HepG2 (cell line): ENCODE measurements around the gene WDR48. TPM values are rescaled to one million over a fixed set of nuclear protein-coding genes. Genes with fewer than 3 reads are reported as not detected.

Experiments used
- MBNL3 ChIP-seq: fragments of 250-450 bp; sonication (Bioruptor Pico); conservative IDR thresholded peaks from 2 replicates; pipeline ENCODE4 v1.8.0; 2022; ENCODE audit warnings: mild to moderate bottlenecking, inconsistent platforms
- TEAD3 ChIP-seq: optimal IDR thresholded peaks from 2 replicates; pipeline ENCODE3; 2016; ENCODE audit warnings: borderline replicate concordance
- ZNF354B ChIP-seq: sonication (generic); formaldehyde crosslinking; IDR thresholded peaks from 2 replicates; pipeline ENCODE4 v1.8.0; 2022; ENCODE audit warnings: mild to moderate bottlenecking, missing genetic modification reagents
- ZNF512B ChIP-seq: sonication (generic); formaldehyde crosslinking; IDR thresholded peaks from 2 replicates; pipeline ENCODE4 v1.5.1; 2020; ENCODE audit warnings: missing genetic modification reagents, mild to moderate bottlenecking, borderline replicate concordance
- ZNF580 ChIP-seq: IDR thresholded peaks from 2 replicates; pipeline ENCODE4 v1.6.1; 2016; ENCODE audit warnings: low read depth, borderline replicate concordance
- ZNF597 ChIP-seq: sonication (generic); formaldehyde crosslinking; IDR thresholded peaks from 2 replicates; pipeline ENCODE4 v1.5.0; 2020; ENCODE audit warnings: missing genetic modification reagents
- ZNF598 ChIP-seq: sonication (generic); formaldehyde crosslinking; IDR thresholded peaks from 2 replicates; pipeline ENCODE4 v1.5.1; 2020; ENCODE audit warnings: mild to moderate bottlenecking, missing genetic modification reagents, borderline replicate concordance
- polyA plus RNA-seq, 8 experiments: library from polyadenylated mRNA; depleted of rRNA in 3 of 8; stranded (reverse) in 7 of 8; unstranded in 1 of 8; fragments of >200 nt; fragmentation: Illumina TruSeq in 4 of 8; extraction: Trizol in 4 of 8; gene quantifications; 2 replicates each; pipeline versions ENCODE4 v1.2.1 to v1.2.3, GENCODE V29; 2011 to 2016; ENCODE audit warnings: low read depth in 4 of 8, missing spikeins in 1 of 8, mixed read lengths in 1 of 8; ENCODE audit not compliant: insufficient read depth in 1 of 8
- total RNA-seq, 5 experiments: library from RNA; depleted of rRNA; stranded (reverse); fragments of >200 nt; fragmentation: Illumina TruSeq; extraction: Trizol; gene quantifications; 2 replicates each; pipeline ENCODE4 v1.2.3, GENCODE V29; 2016; ENCODE audit warnings: low read depth in 1 of 5
- TF ChIP-seq, protein P1 (sequence below): sonication (generic); formaldehyde crosslinking; IDR thresholded peaks from 2 replicates; pipeline ENCODE4 v1.4.0; 2020; ENCODE audit warnings: mild to moderate bottlenecking, missing genetic modification reagents, borderline replicate concordance
- TF ChIP-seq, protein P2 (sequence below): sonication (generic); formaldehyde crosslinking; IDR thresholded peaks from 2 replicates; pipeline ENCODE4 v1.4.0; 2020; ENCODE audit warnings: mild to moderate bottlenecking, missing genetic modification reagents
- TF ChIP-seq, protein P3 (sequence below): sonication (generic); formaldehyde crosslinking; IDR thresholded peaks from 2 replicates; pipeline ENCODE4 v1.8.0; 2022; ENCODE audit warnings: missing genetic modification reagents, mild to moderate bottlenecking, borderline replicate concordance
- TF ChIP-seq, protein P4 (sequence below): sonication (generic); formaldehyde crosslinking; IDR thresholded peaks from 2 replicates; pipeline ENCODE4 v1.5.0; 2020; ENCODE audit warnings: missing genetic modification reagents
- TF ChIP-seq, protein P5 (sequence below): sonication (generic); formaldehyde crosslinking; conservative IDR thresholded peaks from 2 replicates; pipeline ENCODE4 v1.8.0; 2022; ENCODE audit warnings: mild to moderate bottlenecking, moderate library complexity, missing genetic modification reagents

WDR48 gene
- total and polyA plus RNA-seq, 2 of the 13 experiments (the other 11 are each of a cell fraction or from before 2014, with no cell fraction given) = 29.2 to 31.2 TPM

- TF ChIP-seq, protein P1, sequence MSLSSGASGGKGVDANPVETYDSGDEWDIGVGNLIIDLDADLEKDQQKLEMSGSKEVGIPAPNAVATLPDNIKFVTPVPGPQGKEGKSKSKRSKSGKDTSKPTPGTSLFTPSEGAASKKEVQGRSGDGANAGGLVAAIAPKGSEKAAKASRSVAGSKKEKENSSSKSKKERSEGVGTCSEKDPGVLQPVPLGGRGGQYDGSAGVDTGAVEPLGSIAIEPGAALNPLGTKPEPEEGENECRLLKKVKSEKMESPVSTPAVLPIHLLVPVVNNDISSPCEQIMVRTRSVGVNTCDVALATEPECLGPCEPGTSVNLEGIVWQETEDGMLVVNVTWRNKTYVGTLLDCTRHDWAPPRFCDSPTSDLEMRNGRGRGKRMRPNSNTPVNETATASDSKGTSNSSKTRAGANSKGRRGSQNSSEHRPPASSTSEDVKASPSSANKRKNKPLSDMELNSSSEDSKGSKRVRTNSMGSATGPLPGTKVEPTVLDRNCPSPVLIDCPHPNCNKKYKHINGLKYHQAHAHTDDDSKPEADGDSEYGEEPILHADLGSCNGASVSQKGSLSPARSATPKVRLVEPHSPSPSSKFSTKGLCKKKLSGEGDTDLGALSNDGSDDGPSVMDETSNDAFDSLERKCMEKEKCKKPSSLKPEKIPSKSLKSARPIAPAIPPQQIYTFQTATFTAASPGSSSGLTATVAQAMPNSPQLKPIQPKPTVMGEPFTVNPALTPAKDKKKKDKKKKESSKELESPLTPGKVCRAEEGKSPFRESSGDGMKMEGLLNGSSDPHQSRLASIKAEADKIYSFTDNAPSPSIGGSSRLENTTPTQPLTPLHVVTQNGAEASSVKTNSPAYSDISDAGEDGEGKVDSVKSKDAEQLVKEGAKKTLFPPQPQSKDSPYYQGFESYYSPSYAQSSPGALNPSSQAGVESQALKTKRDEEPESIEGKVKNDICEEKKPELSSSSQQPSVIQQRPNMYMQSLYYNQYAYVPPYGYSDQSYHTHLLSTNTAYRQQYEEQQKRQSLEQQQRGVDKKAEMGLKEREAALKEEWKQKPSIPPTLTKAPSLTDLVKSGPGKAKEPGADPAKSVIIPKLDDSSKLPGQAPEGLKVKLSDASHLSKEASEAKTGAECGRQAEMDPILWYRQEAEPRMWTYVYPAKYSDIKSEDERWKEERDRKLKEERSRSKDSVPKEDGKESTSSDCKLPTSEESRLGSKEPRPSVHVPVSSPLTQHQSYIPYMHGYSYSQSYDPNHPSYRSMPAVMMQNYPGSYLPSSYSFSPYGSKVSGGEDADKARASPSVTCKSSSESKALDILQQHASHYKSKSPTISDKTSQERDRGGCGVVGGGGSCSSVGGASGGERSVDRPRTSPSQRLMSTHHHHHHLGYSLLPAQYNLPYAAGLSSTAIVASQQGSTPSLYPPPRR = no peak
- TF ChIP-seq ZNF598 (no peak), MBNL3 (no peak), TEAD3 (peak; percentile 19), ZNF597 (CRISPR knock-in tag) (no peak), ZNF354B (CRISPR knock-in tag) (no peak), ZNF512B (no peak), ZNF580 (CRISPR knock-in tag) (no peak)
- TF ChIP-seq, protein P2, sequence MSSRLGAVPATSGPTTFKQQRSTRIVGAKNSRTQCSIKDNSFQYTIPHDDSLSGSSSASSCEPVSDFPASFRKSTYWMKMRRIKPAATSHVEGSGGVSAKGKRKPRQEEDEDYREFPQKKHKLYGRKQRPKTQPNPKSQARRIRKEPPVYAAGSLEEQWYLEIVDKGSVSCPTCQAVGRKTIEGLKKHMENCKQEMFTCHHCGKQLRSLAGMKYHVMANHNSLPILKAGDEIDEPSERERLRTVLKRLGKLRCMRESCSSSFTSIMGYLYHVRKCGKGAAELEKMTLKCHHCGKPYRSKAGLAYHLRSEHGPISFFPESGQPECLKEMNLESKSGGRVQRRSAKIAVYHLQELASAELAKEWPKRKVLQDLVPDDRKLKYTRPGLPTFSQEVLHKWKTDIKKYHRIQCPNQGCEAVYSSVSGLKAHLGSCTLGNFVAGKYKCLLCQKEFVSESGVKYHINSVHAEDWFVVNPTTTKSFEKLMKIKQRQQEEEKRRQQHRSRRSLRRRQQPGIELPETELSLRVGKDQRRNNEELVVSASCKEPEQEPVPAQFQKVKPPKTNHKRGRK (CRISPR knock-in tag) = no peak
- TF ChIP-seq, protein P3, sequence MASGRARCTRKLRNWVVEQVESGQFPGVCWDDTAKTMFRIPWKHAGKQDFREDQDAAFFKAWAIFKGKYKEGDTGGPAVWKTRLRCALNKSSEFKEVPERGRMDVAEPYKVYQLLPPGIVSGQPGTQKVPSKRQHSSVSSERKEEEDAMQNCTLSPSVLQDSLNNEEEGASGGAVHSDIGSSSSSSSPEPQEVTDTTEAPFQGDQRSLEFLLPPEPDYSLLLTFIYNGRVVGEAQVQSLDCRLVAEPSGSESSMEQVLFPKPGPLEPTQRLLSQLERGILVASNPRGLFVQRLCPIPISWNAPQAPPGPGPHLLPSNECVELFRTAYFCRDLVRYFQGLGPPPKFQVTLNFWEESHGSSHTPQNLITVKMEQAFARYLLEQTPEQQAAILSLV (CRISPR knock-in tag) = no peak
- TF ChIP-seq, protein P4, sequence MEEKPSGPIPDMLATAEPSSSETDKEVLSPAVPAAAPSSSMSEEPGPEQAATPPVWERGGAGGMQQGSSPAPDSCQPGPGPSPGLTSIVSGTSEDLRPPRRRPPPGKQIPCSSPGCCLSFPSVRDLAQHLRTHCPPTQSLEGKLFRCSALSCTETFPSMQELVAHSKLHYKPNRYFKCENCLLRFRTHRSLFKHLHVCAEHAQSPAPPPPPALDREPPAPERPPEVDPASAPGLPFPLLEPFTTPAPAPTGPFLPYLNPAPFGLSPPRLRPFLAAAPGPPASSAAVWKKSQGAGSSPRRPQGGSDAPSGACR (CRISPR knock-in tag) = no peak
- TF ChIP-seq, protein P5, sequence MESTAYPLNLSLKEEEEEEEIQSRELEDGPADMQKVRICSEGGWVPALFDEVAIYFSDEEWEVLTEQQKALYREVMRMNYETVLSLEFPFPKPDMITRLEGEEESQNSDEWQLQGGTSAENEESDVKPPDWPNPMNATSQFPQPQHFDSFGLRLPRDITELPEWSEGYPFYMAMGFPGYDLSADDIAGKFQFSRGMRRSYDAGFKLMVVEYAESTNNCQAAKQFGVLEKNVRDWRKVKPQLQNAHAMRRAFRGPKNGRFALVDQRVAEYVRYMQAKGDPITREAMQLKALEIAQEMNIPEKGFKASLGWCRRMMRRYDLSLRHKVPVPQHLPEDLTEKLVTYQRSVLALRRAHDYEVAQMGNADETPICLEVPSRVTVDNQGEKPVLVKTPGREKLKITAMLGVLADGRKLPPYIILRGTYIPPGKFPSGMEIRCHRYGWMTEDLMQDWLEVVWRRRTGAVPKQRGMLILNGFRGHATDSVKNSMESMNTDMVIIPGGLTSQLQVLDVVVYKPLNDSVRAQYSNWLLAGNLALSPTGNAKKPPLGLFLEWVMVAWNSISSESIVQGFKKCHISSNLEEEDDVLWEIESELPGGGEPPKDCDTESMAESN (CRISPR knock-in tag) = no peak; the same call in 1 of the 2 replicates
These were observed 55.8 kb downstream of the WDR48 start, which contains the start of the genes GORASP1 and TTC21A (continued) for GRCh38 chr3:39107388-39108199.
